VCaP (cell line): ENCODE results near the gene EVI5L.

Experiments used
- H3K27ac ChIP-seq: fragments of 450-650 bp; 2 replicates; pipeline ENCODE4 v1.5.1; 2017
- CTCF ChIP-seq: fragments of 450-650 bp; conservative IDR thresholded peaks from 2 replicates; pipeline ENCODE4 v1.5.1; 2017; ENCODE audit warnings: mild to moderate bottlenecking, moderate library complexity

The EVI5L gene

DNA sequence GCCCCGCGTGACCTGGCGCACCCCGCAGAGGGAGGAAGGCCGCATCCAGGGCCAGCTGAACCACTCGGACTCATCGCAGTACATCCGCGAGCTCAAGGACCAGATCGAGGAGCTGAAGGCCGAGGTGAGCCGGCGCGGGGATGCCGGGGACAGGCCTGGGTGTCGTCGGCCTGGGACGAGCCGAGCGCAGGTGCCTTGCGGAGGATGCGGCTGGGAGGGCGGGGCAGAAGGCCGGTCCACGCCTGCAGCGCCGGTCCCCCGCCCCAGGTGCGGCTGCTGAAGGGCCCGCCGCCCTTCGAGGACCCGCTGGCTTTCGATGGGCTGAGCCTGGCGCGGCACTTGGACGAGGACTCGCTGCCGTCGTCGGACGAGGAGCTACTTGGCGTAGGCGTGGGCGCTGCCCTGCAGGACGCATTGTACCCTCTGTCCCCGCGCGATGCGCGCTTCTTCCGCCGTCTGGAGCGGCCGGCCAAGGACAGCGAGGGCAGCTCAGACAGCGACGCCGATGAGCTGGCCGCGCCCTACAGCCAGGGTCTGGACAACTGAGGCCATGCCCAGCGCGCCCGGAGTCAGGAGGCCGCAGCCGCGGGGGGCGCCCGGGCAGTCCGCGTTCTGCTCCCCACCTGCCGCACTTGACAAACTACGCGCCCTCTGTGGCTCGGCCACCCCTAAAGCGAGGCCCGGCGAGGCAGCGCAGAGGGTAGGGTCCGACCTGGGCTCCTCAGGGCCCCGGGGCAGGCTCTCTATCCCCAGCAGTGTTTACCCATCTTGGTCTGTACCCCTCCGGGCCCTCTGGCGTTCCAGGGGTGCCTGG is 33.3 kb downstream of the EVI5L start:
- no peak for TF ChIP-seq CTCF

GRCh38 chr19:7863971-7864689 is 34.1 kb downstream of the EVI5L start:
- no peak for TF ChIP-seq CTCF
- H3K27ac ChIP-seq: no peak overlapping the region

More for the DNA sequence above, 33.3 kb downstream of the EVI5L start:
- H3K27ac ChIP-seq: no peak overlapping the region

- no peak for TF ChIP-seq CTCF
- H3K27ac ChIP-seq: no peak overlapping the region
Measured at GRCh38 chr19:7864690-7865074, 34.7 kb downstream of the EVI5L start.

DNA sequence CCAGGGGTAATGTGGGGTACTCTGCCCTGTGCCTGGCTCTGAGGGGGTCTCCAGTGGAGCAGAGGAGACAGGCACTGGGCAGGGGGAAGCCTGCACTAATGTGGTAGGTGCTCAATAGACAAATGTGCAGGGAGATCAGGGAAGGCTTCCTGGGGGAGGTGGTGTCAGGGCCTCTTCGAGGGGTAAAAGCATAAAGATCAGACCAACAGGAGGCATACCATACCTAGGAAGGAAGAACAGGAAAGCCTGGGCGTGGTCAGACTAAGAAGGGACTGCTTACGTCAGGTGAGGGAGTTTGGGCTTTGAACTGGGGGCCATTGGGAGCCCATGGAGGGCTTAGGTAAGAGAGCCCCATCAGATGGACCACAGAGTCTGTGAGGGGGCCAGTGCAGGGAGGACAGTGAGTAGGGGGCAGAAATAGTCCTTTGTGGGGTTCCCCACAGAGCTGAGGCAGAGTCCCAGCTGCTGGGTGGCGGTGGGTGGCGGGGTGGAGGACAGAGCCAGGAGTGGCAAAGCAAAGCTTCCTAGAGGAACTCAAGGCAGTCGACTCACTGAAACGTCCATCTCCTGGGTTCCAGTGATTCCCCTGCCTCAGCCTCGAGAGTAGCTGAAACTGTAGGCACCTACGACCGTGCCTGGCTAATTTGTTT is 35.4 kb downstream of the EVI5L start:
- H3K27ac ChIP-seq: no peak overlapping the region
- TF ChIP-seq CTCF: no peak

GRCh38 chr19:7866399-7867091 is 36.5 kb downstream of the EVI5L start:
- no peak overlapping the region for H3K27ac ChIP-seq
- no peak for TF ChIP-seq CTCF

DNA sequence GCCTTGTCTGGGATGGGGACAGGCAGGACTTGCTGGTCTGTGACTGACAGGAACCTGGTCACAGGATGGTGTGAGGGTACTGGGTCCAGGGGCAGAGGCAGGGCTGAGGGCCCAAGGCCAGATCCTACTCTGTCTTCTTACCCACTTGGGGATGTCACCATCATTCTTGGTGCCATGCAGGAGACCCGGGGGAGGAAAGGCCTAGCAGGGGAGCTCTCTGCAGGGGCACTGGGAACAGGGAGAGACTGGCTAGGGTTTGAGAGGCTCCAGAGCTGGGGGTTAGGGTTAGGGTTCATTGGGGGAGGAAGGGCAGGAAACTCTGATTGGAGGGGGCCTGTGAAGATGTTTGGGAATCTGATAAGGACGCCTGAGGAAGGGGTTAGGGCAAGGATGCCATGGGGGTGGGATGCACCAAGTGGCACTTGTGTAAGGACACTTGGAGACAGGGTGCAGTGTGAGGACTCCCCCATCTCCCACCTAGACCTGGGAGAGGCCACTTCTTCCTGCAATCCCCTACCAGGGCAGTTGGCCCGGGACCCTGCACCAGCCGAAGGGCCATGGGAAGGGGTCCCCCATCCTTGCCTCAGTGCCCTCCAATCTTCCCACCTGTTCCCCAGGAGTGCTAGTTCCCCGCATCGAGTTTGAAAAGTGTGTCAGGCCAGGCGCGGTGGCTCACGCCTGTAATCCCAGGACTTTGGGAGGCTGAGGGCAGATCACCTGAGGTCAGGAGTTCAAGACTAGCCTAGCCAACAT is 37.2 kb downstream of the EVI5L start:
- TF ChIP-seq CTCF: no peak
- no peak overlapping the region for H3K27ac ChIP-seq
